GM21528 (cell line): ENCODE data around the gene ATP10A.

Source experiments
- ATAC-seq: cut with Tn5 transposase; IDR thresholded peaks from one replicate; pipeline ENCODE4 v1.9.1; 2021; ENCODE audit warnings: mild to moderate bottlenecking, moderate library complexity; ENCODE audit not compliant: unreplicated experiment, low FRiP score

Gene ATP10A

DNA sequence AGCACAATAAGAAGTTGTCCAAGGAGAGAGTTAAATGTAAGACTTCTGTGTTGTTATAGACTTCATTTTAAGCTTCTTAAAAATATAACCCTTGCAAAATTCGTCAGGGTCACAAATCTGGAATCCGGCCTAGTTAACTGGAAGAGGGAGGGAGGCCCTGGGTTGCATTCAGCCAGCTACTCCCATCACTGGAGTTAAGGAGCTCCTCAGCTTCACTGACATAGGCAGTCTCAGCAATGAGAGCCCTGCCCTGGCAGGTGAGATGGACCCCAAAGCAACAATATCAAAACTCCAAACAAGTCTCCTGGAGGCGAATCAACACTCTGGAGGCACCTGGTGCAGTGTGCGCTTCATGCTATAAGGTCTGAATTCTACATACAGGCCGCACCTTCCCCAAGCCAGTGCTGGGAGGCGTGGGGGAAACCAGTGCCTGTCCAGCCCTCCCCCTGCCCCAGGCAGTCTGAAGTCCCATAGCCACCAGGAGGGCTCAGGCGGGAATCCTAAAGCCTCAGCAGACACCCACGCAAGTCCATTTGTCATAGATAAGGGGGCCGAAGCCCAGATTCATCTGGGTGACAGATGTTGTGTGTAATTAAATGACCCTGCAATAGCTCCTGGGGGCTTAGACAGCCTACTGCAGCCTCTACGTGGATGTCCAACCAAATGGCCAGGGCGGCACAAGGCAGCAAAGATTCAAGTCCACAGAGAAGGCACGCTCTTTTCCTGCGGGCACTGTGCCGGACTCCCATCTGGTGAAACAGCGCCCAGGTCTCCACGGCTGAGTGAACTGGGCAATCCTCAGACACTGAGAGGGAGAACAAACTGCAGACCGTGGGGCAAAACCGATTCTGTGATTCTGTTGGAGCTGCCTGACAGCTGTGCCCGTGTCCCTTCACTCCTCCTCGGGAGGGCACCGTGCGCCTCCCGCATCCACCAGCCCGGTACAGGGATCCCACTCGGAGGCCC, 64.9 kb downstream of the ATP10A start:
- no peak for ATAC-seq

DNA sequence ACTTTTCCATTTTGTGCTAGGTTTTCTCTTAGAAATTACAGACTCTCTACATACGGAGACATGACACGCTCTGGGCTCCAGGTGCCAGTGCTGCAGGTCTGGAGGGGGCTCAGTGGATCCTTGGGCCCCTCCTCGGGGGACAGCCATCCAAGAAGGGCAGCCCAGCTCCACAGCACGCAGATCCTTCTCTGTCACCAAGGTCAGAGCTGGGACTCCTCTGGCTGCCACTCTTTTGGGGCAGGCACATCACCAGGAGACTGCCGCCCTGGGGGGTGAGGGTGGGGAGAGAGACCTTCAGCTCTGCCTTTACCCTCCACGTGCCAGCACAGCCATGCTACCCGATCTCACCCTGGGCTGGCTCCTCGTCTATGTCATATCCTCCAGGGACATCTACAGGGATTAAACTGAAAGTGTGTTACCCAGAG, 65.6 kb downstream of the ATP10A start:
- no peak for ATAC-seq

DNA sequence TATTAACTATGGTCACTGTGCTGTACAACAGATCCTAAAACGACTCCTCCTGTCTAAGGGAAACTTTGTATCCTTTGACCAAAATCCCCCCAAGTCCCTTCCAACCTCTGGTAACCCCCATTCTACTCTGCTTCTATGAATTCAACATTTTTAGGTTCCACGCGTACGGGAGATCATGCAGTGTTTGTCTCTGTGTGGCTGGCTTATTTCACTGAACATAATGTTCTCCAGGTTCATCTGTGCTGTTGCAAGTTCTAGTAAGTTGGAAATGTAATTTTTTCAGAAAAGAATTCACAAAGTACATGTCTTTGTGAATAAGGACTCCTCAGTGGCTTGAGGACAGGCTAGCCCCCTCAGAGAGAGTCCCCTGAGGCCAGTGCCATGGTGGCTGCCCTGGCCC, 66.1 kb downstream of the ATP10A start:
- no peak for ATAC-seq

DNA sequence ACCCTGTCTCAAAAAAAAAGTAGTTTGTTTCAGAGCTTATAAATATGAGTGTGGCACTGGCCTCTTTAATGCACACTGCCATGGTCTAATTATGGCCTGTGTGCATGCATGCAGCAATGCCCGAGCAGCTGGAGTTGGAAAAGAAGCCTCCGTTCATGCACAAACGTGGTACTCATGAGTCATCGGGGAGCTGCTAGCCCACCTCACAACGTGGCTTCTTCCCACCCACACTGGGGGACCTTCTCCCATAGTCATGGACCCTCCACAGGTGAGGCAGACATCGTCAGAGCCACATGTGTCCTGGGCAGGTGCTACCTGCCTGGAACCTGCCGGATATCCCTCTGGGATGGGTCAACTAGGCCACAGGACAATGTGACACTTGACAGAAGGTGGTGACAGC, 66.7 kb downstream of the ATP10A start:
- ATAC-seq = no peak

DNA sequence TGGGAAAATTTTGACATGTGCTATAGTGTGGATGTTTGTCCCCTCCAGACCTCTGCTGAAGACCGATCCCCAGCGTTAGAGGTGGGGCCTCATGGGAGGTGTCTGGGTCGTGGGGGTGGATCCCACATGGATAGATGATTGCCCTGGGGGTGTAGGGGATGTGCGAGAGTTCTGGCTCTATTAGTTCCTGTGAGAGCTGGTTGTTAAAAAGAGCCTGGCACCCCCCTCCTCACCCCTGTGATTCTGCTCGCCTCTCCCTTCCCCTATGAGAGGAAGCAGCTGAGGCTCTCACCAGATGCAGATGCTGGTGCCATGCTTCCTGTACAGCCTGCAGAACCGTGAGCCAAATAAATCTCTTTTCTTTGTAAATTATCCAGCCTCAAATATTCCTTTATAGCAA, 67.4 kb downstream of the ATP10A start:
- no peak for ATAC-seq

DNA sequence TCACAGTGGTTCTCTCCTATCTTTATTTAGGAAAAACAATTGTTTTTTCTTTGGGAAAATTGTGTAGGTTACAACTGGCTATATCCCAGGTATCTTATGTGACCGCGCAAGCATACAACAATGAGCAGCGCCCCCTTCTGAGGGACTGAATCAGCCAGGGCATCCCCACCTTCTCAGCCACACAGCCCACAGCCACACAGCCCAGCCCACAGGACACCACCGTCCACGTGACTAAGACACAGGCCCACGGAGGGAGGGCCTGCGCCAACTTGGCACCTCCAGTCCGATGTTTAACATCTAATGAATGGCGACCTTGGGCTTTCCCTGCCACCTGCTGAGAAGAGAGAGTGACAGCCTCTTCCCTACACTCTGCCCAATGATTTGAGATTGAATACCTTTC, 68.1 kb downstream of the ATP10A start:
- ATAC-seq = no peak

DNA sequence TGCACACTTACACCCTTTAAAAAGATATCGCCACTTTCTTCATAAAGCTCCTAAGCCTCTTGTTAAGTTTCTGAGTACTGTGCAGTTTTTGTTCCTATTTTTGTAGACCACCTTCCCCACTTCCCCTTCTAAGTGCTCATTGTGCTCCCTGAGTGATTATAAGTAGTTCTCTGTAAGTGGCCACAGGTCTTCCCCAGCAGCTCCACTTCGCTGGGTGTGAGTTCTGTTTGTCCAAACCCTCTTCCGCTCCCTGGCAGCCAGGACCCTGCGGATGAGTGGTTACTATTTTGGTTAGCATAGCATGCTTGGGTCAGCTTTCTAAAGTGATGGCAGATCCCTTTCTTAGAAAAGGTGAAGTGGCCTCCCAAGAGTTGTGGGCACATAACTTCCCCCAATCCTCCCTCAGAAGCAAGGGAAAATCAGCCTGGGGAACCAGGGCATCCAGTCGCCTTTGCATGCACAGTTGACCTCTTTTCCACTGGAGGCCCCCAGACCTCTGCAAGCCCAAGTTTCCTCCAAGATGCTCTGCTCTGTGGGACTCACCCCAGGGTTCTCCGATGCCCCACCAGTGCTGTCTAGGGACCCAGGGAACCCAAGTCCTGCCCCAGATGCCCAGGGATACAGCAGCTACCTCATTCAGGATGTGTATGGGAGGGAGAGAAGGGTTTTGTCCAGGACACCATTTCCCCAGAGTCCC, 69.6 kb downstream of the ATP10A start:
- ATAC-seq = peak; percentile 84

DNA sequence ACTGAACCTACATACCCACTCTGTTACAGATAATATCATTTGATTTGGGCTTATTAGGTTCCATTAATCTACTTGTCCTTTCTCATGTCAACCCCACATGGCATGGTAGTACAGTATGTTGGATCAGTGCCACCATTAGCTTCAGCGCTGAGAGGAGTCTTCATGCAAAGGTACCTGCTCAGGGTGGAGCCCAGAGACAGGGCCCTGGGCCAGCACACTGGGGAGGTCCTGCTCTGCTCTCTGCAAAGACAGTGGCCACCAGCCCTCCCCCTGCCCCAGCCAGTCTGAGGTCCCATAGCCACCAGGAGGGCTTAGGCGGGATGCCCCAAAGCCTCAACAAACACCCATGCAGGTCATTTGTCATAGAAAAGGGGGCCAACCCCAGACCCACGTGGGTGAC, 71.0 kb downstream of the ATP10A start:
- no peak for ATAC-seq

DNA sequence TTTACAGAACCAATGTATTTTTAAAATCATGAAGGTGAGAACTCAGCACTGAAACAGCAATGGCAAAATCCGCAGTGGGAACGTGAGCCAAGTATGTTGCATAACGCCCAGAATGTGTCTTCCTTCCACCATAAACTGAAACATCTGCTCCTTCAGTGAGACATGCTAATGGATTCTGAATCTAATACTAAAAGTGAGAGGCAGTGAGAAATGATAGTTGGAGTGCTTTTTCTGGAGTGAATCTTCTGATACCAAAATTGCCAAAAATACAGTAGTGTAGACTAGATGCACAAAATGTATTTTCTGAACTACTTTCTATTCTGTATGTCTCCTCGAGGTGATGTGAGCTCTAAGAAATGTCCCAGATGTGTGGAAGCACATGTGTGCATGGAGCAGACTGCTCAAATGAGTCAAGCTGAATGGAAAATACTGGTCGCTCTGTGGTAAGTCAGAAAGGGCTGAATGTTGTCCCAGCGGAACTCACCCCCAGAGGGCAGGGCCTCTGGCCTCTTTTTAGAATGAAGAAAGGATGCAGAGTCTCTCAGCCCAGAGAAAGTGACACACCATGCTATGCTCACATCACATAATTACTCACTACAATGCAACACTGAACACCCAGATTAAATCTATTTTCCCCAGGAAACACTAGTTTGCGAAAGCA, 73.0 kb downstream of the ATP10A start:
- no peak for ATAC-seq

DNA sequence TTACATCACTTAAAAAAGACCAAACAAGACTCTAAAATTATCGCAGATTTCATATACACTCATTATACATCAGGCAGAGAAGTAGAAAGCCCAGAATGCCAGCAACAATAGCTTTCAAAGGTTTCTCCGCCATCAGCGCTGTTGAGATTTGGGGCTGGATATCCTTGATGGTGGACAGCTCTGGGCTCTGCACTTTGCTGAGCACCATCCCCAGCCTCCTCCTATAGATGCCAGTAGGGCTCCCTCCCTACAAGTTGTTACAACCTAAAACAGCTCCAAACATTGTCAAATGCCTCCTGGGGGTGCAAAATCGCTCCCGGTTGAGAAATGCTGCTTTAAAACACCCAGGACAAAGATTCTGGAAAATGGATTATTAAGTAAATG, 73.5 kb downstream of the ATP10A start:
- ATAC-seq = no peak

DNA sequence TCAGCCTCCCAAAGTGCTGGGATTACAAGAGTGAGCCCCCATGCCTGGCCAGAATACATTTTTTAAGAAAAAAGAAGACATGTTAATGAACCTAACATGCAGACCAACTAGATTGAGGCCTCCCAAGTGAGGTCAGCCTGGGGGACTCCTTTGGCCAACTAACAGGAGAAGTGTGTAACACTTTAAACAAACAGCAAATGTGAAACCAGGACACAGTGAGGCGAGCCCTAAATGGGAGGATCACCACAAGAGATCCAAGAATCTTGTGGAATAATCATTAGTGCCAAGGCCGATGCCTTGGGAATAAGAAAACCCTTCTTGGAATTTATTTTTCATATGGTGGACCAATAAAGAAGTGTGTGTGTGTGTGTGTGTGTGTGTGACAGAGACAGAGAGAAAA, 73.9 kb downstream of the ATP10A start:
- ATAC-seq = no peak

DNA sequence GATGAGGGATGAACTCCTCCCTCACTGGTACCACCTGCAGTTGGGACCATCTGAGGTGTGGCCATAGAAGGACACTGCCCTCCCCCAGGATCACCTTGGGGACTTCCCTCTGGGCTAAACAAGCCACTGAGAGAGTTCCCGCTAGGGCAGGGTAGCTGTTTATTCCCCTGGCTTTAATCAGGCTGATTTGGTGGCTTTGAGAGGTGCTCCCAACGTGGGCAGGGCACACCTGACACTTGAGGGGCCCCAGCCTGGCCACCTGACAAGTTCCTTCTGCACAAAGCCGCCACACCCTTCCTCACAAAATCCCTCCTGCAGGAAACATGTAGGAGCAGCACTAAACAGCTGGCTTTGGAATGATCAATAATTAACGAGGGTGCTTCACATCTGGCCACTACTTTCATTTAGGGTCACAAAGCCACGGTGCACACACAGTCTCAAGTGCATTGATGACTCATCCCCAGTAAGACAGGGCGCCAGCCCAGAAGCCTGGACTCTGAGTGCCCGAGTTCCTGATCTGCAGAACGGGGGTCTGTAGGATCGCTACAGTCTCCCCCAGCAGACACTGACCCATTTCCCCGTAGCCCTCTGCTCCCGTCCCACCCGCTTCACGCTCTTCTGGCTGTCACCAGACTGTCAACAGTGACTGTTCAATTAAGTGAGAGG, 75.1 kb downstream of the ATP10A start:
- ATAC-seq = no peak

DNA sequence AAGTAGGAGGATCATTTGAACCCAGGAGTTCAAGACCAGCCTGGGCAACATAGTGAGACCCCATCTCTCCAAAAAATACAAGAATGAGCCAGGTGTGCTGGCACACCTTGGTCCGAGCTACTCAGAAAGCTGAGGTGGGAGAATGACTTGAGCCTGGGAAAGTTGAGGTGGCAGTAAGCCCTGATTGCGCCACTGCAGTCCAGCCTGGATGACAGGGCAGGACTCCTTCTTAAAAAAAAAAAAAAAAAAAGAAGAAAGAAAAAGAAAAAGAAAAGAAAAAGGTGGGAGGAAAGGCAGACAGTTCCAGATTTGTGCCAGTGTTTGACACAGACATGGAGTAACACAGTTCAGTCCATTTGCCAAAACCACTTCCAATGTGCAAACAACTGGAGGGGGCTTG, 75.7 kb downstream of the ATP10A start:
- no peak for ATAC-seq

DNA sequence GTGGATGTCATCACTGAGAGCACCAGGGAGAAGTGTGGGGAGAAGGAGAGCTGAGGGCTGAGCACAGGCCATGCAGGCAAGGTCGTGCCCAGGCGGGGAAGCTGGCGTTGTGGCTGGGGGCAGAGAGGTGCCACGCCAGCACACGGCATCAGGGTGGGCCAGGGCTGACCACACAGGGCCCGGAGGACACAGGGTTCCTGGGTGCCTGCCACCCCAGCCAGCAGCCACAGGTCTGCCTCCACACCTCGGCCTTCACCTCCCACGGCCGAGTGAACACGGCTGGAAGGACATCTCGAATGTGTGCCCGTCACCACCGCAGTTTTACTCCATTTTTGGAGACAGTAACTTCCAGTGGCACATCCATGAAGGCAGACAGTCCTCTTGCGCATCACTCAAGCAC, 77.1 kb downstream of the ATP10A start:
- no peak for ATAC-seq

DNA sequence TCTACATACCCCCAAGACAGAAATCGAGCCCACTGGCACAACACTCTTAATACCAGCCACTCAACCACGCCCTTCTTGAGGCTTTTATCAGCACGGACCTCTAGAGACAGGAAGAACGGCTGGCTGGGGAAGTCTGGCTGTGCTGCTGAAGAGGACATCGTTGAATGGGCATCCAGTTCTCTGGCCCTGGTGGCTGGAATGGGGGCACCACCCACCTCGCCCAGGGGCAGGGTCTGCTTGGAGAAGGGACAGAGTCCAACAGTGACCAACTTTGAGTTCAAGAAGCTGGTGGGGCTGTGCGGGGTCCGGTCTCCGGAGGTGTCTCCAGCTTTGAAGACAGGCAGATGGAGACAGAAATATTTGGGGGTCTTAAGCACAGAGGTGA, 77.5 kb downstream of the ATP10A start:
- ATAC-seq = no peak

DNA sequence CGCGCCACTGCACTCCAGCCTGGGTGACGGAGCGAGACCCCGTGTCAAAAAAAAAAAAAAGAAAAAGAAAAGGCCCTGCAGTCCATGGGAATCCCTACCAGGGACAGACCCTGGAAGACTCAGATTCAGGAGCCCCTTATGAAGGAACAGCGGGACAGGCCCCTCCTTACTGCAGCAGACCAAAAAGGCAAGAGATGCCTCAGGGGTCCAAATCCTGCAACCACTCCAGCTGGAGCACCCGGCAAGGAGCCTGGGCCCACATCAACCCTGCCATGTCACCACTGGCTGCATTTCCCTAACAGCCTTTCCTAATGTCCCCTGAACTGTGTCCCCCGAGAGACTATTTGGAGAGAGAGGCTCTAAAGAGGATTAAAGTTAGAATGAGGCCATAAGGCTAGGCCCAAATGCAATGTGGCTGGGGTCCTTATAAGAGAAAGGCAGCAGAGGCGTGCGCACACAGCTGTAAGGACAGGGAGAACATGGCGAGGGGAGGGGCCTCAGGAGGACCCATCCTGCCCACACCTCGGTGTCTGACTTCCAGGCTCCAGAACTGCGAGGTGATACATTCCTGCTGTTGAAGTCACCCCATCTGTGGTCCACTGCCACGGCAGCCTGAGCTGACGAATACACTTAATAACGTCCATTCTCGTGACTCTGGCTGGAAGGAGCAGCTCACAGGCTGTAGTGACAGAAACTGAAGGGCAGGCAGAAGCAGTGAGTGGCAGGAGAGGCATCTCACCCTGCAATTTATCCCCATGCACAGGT, 78.1 kb downstream of the ATP10A start:
- no peak for ATAC-seq

DNA sequence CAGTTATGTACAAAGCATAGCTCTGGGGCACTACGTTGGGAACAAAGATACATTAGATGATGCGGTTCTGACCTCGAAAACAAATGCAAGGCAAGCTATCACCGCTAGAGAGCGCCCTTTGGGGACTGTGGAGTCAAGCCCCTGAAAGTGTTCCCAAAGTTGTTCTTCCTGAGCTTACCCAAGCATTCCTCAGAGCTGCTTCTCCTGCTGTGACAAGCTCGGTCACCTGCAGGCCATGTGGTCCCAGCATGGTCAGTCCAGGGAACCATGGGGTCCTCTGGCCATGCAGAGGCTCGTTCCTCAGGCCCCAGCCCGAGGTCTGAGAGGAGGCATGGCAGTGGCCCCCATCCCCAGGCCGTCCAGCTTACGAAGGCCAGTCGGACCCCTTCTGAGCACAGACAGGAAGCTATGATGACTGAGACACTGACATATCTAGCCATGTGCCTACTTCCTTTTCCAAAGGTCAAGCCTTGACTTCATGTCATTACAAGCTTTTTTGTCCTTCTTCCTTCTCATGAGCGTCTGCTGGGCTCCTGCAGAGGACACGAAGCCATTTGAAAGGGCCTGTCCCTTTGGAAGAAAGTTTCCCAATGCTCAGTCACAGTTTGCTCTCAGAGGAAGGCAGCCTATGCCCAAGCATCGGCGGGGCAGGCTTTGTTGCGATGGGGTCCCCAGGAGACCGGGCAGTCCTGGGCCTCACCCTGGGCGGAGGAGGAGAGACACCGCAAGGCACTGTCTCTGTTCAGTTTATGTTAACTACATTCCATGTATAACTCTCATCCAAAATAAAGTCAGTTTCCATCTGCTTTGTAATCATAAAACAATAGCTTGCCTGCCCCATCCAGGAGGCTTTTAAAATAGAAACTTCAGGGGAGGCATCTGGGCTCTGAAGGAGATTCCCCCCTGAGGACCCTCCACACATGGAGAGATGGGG, 79.3 kb downstream of the ATP10A start:
- no peak for ATAC-seq

DNA sequence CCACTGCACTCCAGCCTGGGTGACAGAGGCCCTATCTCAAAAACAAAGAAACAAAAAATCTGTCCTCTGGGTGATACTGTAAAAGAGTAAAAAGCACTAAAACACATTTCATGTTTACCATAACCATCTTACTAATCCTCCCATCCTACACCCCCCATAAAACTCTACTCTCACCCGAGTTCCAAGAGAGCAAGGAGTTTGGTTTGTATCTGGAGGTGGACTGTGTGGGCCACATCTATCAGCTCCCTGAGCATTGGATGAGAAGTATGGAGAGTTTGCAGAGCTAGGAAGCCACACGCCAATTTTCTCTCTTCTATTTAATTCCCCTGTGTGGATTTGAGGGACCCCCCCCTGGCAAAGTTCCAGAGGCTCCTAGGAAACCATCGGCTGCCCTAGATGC, 80.0 kb downstream of the ATP10A start:
- ATAC-seq = no peak
